Measurements from ENCODE around the gene SMCR8. TPM values are rescaled to one million over a fixed set of nuclear protein-coding genes. Genes with fewer than 3 reads are reported as not detected.

Gene SMCR8
- total RNA-seq, 1 donor from 2014 or later, result 20.2 TPM

DNA sequence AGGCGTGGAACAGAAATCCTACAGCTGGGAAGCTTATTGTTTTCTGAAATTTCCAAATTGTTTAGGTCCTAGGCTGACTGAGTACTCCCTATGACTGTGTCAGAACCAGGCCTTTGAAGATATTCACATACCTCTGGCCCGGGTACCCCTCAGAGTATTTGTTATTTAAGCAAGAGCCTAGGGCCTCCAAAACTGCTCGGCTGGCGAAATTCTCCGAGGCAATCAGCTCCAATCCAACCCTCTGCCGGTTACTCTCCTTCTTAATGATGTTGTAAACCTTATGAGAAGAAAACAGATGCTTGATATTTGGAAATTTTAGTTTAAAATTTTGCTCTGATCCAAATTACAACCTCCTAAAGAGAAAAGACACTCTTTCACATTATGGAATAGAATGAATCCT, 38.4 kb downstream of the SMCR8 start:
- H3K27ac Mint-ChIP-seq (ENCODE audit: unreplicated experiment), result no peak overlapping the region
- H3K4me1 Mint-ChIP-seq, result no peaks in the 10 kb centered on the region
- TF ChIP-seq, protein P1, sequence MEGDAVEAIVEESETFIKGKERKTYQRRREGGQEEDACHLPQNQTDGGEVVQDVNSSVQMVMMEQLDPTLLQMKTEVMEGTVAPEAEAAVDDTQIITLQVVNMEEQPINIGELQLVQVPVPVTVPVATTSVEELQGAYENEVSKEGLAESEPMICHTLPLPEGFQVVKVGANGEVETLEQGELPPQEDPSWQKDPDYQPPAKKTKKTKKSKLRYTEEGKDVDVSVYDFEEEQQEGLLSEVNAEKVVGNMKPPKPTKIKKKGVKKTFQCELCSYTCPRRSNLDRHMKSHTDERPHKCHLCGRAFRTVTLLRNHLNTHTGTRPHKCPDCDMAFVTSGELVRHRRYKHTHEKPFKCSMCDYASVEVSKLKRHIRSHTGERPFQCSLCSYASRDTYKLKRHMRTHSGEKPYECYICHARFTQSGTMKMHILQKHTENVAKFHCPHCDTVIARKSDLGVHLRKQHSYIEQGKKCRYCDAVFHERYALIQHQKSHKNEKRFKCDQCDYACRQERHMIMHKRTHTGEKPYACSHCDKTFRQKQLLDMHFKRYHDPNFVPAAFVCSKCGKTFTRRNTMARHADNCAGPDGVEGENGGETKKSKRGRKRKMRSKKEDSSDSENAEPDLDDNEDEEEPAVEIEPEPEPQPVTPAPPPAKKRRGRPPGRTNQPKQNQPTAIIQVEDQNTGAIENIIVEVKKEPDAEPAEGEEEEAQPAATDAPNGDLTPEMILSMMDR (conservative IDR thresholded peaks at IDR 0.05), result no peak
- H3K4me3 Mint-ChIP-seq, result no peak overlapping the region
- no peak for DNase-seq (ENCODE audit: low read depth, low spot score)
- H3K27me3 Mint-ChIP-seq (ENCODE audit: low read depth), result no peaks in the 10 kb centered on the region
- peaks cover 6% of the 10 kb centered on the region for H3K36me3 Mint-ChIP-seq (ENCODE audit: low read depth)
- no peaks in the 10 kb centered on the region for H3K9me3 Mint-ChIP-seq

DNA sequence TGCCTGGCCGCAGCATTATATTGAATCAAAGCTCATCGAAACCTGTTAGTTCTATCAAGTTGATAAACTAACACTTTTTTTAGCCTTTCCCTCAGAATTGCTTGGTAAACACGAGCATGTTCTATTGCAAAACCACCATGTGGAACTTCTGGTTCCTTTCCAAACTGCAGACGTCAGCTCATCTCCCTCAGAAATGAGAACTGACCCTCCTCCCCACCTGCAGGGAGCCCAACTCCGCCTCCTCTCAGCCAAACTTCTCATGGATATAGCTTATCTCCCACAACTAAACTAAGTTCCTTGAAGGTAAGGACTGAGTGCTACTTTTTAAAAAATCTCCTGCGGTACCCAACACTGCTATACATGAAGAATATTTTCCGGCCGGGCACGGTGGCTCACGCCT, 41.5 kb downstream of the SMCR8 start:
- TF ChIP-seq, protein P1 (conservative IDR thresholded peaks at IDR 0.05), result no peak
- no peaks in the 10 kb centered on the region for H3K4me1 Mint-ChIP-seq

DNA sequence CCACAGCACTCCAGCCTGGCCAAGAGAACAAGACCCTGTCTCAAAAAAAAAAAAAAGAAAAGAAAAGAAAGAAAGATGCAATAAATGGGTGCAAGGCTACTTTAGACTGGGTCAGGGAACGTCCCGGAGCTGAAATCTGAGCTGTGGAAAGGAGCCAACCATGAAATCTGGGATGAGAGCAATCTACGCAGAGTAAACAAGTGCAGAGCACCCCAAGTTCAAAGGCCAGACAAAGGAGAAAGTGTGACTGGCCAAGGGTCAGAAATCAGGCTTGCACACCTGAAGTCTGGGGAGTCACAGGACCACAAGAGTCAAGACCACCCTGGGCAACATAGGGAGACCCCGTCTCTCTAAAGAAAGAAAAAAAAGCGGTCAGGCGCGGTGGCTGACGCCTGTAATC, 45.4 kb downstream of the SMCR8 start:
- DNase-seq (ENCODE audit: low read depth, low spot score), result no peak
- no peak overlapping the region for H3K27ac Mint-ChIP-seq (ENCODE audit: unreplicated experiment)
- H3K36me3 Mint-ChIP-seq (ENCODE audit: low read depth), result peaks cover 1% of the 10 kb centered on the region
- H3K9me3 Mint-ChIP-seq, result no peaks in the 10 kb centered on the region
- peak overlapping the region; percentile 68 for H3K4me3 Mint-ChIP-seq
- TF ChIP-seq, protein P1 (conservative IDR thresholded peaks at IDR 0.05), result no peak
- H3K27me3 Mint-ChIP-seq (ENCODE audit: low read depth), result no peaks in the 10 kb centered on the region
- peaks cover 18% of the 10 kb centered on the region for H3K4me1 Mint-ChIP-seq

More for the DNA sequence above, 41.5 kb downstream of the SMCR8 start:
- no peak overlapping the region for H3K4me3 Mint-ChIP-seq
- no peaks in the 10 kb centered on the region for H3K27me3 Mint-ChIP-seq (ENCODE audit: low read depth)
- DNase-seq (ENCODE audit: low read depth, low spot score), result no peak
- H3K36me3 Mint-ChIP-seq (ENCODE audit: low read depth), result peaks cover 6% of the 10 kb centered on the region
- H3K27ac Mint-ChIP-seq (ENCODE audit: unreplicated experiment), result no peak overlapping the region
- no peaks in the 10 kb centered on the region for H3K9me3 Mint-ChIP-seq

DNA sequence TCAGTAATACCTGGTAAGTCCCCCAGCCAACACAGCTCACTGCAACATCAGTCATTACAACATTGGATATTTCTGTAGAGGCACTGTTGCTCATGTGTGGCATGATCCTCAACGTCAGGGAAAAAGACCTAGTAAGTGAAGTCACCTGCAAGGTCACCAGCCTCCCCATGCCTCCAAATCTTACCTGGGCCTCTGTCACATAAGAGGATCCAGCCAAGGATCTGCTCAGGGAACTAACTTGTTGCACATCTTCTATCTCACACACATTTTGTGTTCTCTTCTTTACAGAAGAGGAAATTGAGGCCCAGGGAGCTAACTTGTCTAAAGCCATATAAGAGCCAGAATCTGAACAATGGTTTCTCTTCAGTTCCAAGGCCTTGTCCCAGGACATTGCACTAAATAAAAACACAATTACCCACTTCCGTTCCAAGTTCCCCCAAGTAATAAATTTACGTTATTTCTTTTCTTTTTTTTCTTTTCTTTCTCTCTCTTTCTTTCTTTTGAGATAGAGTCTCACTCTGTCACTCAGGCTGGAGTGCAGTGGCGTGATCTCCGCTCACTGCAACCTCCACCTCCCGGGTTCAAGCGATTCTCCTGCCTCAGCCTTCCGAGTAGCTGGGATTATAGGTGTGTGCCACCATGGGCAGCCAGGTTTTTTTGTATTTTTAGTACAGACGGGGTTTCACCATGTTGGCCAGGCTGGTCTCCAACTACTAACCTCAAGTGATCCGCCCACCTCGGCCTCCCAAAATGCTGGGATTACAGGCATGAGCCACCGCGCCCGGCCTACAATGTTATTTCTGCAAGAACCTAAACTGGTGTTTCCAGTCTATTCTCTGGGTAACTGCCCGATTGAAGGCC, 47.0 kb downstream of the SMCR8 start:
- TF ChIP-seq, protein P1 (conservative IDR thresholded peaks at IDR 0.05), result no peak
- DNase-seq (ENCODE audit: low read depth, low spot score), result no peak
- Mint-ChIP-seq H3K27ac (ENCODE audit: unreplicated experiment) (peak overlapping the region; percentile 90), H3K27me3 (ENCODE audit: low read depth) (no peaks in the 10 kb centered on the region), H3K9me3 (no peaks in the 10 kb centered on the region), H3K36me3 (ENCODE audit: low read depth) (no peaks in the 10 kb centered on the region), H3K4me1 (peaks cover 18% of the 10 kb centered on the region), H3K4me3 (peak overlapping the region; percentile 94)

DNA sequence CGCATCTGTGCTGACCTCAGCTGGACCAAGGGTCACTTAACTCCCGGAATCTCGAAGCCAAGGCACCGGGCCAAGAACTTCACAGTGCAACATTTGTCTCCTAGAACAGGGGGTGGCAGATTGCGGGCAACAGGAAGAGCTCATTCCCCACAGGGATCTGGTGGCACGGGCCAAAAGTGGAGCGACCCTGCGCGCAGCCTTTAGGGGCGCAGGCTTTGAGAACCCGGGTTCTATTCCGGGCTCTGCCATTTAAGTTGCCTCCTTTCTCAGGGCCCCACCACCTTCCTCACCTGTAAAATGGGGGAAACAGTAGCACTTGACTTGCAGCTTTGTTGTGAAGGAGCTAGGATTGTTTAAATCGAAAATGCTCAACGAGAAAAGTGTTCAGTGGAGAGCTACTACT, 47.6 kb downstream of the SMCR8 start:
- TF ChIP-seq, protein P1 (conservative IDR thresholded peaks at IDR 0.05), result no peak
- Mint-ChIP-seq H3K9me3 (no peaks in the 10 kb centered on the region), H3K4me3 (peak overlapping the region; percentile 94), H3K36me3 (ENCODE audit: low read depth) (no peaks in the 10 kb centered on the region), H3K27ac (ENCODE audit: unreplicated experiment) (peak overlapping the region; percentile 90), H3K27me3 (ENCODE audit: low read depth) (no peaks in the 10 kb centered on the region), H3K4me1 (peaks cover 18% of the 10 kb centered on the region)
- DNase-seq (ENCODE audit: low read depth, low spot score), result peak; percentile 3
